Stimulated activated CD8-positive, alpha-beta memory T cell treated with anti-CD3 and anti-CD28 coated beads, Interleukin-12 subunit alpha, Interleukin-12 subunit beta, amount 100 ng/mL, for 1 hour (primary cell): ENCODE measurements around the gene ATP5MC2.
"Not testable (repeated sequence)": the region's sequence is repeated elsewhere in the genome, so short reads cannot be mapped to it uniquely, and the experiment has no call there.

ENCODE experiments used
- DNase-seq: peaks from one replicate; pipeline ENCODE4 v3.0.0-alpha.2; 2020; ENCODE audit warnings: low read depth

ATP5MC2 gene

DNA sequence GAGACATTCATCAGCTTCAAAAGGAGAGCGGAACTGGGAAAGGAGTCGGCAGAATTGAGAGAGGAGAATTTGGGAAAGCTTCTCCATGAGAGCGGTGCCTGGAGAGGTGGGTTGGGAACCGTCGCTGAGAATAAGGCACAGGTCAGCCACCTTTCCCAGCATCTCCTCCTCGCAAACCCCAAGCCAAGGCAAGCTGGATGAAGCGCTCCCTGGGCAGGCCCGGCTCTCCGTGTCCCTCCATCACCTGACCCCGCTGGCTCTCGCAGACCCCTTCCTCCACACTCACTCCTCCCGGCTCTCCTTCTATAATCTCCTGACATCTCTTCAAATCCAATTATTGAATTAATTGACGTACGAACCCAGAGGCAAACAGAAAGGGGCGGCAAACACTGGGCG, 18.9 kb upstream of the ATP5MC2 start:
- no peak for DNase-seq

DNA sequence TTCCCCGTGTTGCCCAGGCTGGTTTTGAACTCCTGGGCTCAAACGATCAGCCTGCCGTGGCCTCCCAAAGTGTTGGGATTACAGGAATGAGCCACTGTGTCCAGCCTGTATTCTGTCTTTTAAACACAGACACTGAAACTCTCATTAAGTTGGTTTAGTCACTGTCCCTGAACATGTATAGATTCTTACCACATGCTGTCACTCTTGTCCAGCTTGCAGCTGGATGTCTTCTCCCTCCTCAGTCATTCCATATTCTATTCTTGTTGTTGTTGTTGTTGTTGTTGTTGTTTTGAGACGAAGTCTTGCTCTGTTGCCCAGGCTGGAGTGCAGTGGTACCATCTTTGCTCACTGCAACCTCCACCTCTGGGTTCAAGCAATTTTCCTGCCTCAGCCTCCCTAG, 12.3 kb upstream of the ATP5MC2 start:
- DNase-seq = no peak

DNA sequence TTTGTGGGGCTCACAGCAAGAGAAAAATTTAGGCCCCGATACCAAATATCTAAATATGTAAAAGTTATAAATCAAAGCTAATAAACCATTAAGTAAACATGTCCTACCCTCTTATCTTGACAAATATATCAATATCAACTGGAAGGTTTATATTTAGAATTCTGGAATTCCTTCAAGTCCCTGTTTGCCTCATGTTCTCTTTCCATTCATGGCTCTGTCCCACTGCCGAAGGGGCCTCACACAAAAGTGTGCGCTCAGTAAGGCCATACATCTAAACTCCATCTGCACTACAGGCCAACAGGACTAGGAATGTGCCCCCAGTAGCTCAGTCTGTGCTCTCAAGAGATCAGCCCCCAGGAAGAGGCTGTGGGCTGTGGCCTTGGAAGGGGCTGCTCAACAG, 10.6 kb upstream of the ATP5MC2 start:
- DNase-seq = no peak

DNA sequence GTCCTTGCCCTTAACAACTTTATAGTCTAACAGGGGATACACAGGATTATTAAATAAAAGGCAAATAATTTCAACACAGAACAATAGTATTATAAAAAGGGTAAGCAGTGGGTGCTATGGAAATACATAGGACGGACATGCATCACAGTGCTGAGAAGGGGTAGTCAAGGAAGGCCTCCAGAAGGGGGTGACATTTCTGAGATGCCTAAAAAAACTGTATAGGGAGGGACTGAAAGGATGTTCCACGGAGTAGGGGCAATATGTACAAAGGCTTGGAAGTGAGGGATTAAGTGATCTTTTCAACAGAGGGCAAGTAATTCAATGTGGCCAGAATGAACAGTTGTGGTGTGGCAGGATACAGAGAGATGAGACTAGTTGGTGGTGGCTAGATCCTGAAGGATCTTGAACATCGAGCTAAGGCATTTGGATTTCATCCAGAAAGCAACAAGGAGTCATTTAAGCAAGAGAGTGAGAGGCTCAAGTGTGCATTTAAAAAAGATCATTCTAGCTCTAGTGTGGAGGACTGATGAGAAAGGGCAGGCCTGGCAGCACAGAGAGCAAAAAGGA, 8.9 kb upstream of the ATP5MC2 start:
- no peak for DNase-seq

DNA sequence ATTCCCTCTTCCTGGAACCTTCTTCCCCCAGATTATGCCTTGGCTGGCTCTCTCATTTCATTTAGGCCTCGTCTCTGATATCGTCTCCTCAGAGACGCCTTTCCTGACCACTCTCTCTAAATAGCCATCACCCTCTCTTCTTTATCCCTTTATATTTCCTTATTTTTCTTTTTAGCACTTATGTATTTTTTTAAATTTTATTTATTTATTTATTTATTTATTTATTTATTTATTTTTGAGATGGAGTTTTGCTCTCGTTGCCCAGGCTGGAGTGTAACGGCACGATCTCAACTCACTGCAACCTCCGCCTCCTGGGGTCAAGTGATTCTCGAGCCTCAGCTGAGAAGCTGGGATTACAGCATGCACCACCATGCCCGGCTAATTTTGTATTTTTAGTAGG, 8.1 kb upstream of the ATP5MC2 start:
- DNase-seq = no peak

DNA sequence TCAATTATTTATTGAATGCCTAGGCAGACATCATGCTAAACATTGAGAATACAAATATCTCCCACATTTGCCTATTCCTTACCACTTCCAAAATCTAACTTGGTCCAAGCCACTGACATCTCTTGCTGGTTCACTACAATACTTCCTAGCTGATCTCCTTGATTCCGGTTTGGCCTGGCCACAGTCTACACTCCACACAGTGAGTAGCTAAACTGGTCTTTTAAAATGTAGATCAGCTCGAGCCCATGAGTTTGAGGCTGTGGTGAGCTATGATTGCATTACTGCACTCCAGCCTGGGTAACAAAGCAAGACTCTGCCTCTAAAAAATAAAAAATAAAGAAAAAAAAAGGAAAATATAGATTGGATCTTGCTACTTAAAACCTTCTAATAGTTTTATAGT, 7.6 kb upstream of the ATP5MC2 start:
- DNase-seq = no peak

DNA sequence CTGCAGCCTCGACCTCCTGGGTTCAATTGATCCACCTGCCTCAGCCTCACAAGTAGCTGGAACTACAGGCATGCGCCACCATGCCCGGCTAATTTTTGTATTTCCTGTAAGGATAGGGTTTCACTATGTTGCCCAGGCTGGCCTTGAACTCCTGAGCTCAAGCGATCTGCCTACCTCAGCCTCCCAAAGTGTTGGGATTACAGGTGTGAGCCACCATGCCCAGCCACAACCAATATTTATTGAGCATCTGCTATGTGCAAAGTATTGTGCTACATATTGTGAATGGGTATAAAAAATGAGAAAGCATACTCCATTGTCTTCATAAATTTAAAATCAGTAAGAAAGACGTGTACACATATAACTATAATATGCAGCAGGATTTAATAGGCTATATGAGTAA, 4.2 kb upstream of the ATP5MC2 start:
- not testable (repeated sequence) for DNase-seq

DNA sequence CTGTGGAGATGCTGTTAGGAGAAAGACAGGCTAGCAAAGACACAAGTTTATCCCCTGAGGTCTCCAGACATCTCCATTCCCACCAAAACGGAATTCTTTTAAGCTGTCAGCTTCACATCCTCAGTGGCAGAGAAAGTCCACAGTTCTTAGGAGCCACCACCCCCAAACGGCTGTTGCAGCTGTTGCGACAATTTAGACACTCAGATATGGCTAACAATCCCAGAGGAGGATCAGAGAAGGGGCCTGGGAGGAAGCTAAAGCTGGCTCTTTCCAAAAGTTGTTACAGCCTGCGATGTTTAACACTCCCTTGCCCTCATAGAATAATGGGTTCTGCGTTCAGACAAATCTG, 1.9 kb upstream of the ATP5MC2 start:
- no peak for DNase-seq

DNA sequence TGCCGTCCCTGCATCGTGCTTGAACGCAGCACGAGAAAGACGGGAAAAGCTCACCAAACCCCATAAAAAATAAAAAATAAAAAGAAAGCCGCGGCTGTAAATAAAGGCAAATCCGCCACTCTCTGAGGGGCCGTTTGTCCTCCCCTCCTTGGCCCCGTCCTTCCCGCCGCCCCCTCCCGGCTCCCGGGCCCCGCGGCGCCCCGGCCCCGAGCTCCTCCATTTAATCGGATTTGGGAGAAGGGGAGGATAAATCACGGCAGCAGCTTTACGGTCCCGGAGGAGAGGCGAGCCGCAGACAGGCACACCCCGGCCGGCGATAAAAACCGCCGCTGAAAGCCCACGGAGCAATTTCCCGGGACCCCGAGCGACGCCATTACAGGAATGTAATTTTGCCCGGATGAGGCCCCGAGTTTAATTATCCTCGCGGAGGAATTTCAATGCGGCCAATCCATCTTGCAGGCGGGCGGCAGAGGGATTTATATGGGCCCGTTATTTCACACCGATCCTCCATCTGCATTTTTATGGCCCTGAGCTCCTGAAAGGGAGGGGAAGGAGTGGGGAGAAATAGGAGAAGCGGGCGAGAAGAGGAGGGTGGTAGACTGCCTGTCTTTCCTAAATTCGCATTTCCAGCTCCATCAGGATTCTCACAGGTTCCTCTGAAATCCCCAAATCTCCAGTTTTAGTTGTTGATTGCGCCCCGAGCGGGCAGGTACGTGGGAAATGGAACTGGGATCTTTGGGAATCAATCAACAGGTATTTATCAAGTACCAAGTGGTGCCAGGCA, 1.3 kb upstream of the ATP5MC2 start:
- DNase-seq = no peak

DNA sequence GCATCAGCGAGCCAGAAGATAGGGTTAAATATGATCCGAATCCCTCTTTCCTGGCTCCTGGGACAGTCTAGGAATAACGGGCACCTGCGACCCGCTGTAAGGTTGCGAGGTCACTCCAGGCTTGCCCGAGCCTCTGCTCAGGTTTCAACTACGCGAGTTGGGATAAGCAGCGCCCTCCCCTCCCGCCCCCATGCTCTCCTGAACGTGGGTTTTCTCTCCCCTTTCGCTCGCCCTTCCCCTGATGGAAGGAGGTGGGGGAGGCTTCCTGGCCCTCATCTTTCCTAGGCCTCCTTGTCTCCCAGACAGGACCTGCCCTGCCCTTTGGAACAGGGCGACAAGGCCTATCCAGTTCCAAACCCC, 753 bp upstream of the ATP5MC2 start:
- no peak for DNase-seq

DNA sequence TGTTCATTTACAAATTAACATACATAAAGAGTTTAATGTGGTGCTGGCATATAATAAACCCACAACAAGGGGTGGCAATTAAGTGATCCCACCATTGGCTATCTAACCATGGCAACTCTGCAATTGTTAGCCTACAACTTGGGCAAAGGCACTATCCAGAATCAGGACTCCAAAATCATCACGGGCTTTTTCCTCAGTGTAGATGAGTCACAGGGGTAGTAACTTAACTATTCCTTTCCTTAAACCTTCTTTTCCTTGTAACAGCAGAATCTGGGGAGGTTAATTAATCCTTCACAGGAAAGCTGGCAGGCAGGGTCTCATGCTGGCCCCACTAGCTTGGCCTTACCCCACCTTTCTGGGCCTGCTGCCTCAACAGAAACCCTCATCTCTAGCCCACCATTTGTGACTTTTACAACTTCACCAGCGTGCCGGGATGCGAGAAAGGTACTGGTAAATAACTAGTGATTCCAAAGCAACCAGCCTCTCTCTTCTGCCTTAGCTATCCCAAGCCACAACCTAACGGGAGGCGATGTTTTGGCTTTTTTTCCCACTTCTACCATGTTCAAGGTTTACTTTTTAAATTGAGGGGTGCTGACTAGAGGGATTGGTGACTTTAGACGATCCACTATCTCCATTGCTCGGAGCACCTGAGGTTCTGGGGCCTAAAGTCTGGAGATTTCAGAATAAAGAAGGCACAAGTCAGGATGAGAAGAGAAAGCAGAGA, 744 bp downstream of the ATP5MC2 start:
- no peak for DNase-seq

DNA sequence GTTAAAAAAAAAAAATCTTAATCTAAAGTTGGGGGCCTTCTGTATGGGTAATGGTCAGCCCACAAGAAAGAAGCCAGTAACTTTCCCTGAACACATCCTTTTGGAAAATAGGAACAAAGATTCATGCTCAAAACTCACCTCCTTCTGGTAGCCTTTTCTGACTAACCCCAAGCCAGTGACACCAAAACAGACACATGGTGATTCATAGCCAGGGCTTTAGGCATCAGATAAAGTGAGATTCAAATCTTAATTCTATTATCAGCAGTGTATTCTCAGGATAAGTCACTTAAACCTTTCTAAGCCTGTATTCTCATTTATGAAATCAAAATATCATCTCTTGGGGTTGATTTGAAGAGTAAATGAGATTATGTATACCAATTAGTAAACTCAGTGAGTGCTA, 4.9 kb downstream of the ATP5MC2 start:
- DNase-seq = no peak

DNA sequence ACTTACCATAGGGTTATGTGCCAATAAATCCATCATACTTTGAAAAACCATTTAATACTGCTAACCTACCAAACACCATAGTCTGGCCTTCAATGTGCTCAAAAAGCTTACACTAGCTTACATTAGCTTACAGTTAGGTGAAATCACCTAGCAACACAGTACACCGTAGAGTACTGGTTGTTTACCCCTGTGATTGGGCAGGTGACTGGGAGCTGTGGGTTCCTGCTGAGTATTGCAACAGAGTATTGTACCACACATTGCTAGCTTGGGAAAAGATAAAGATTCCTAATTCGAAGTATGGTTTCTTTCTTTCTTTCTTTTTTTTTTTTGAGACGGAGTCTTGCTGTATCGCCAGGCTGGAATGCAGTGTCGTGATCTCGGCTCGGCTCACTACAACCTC, 5.6 kb downstream of the ATP5MC2 start:
- DNase-seq = no peak

DNA sequence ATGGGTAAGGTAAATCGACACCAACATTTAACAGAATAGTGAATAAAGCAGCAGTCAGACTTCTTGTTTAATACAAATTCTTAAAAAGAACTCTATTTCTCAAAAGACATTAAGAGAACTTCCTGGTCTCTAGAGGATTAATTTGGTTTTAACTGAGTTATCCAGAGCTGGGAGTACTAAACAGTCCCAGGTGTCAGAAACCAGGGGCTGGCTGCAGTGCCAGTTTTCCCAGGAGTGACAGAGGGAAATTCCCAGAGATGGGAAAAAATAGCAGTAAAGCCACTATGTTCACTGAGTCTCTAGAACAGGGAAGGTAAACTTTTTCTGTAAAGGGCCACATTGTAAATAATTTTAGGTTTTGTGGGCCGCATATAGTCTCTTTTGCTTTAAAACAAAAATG, 8.8 kb downstream of the ATP5MC2 start:
- no peak for DNase-seq

DNA sequence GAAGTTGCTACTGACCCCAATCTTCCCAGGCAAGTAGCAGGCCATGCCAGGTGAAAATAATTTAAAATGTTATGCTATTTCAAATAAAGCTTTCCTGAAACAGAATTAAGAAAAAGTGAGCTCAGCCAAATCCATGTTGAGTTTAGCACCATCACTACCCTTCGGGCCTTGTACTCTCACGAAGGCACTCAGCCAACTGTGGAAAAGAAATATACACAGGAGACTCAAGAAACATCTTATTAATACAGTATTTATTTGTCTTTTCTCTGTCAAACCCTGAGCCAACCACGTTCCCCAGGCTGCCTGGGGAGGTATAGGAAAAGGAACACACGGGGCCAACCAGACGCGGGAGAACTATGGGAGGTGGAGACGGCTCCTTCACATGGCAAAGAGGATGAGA, 10.9 kb downstream of the ATP5MC2 start:
- DNase-seq = no peak

DNA sequence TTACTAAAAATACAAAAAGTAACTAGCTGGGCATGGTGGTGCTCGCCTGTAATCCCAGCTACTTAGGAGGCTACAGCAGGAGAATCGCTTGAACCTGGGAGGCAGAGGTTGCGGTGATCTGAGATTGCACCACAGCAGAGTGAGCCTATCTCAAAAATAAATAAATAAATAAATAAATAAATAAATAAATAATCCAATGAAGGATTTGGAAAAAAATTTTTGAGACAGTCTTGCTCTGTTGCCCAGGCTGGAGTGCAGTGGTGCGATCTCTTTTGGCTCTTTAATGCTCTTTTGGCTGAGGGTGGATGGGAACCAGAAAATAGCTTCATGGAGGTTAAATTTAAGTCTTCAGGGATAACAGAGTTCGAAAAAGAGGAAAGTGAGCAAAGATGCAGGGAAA, 11.7 kb downstream of the ATP5MC2 start:
- DNase-seq = no peak

DNA sequence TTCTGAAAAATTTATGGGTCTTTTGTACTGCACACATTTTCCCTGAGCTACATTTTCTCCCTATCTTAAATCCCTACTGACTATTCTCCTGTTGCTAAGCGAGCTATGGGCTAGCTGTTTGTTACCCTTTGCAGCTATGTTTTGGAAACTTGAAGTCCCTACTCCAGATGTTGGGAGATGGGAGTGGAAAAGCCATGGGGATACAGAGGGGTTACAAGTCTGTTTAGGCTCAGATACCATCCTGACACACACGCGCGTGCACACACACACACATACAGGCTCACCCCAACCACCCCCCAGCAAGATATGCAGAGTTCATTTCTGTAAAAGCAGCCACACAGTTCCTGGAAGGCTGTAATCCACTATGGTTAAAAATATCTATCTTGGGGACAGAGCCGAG, 15.8 kb downstream of the ATP5MC2 start:
- DNase-seq = no peak

DNA sequence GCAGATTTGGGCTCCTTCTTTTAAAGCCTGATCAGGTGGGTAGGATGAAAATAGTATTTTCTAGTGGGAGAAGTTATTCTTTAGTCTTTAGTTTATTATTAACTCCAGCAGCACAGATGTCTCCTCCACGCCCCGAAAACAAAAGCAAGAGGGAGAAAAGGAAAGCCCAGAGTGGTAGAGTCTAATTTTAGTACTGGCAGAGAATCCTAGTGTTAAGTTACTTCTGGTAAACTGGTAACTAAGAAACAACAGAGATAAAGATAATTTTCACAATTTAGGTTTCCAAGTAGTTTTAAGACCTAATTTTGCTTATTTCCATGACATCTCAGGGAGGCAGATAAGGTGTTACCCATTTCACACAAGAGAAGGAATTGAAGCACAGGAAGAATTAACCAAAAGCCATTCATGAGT, 16.3 kb downstream of the ATP5MC2 start:
- DNase-seq = no peak

DNA sequence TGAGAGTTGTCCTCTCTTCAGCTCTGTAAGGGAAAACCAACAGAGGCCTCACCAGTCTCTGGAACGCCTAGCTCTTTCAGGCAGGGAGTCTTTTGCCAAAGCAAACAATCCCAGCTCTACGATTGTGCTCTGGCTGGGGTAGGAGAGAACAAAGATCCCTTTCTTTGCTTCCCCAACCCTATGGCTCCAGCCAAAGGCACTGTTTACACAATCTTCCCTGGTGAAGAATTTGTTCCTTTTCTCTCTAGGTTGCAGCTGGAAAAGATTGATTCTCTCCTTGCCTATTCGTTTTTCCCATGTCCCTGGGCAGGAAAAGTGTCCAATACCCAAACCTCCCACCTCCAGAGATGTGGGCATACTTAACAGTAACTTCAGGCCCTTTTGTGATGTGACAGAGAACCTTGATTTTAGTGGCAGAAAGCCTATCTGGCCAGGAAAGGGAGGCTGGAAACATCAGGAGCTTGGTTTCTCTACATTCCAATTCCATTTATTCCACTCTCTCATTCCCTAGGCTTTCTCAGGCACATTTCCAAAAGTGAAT, 16.8 kb downstream of the ATP5MC2 start:
- DNase-seq = no peak

DNA sequence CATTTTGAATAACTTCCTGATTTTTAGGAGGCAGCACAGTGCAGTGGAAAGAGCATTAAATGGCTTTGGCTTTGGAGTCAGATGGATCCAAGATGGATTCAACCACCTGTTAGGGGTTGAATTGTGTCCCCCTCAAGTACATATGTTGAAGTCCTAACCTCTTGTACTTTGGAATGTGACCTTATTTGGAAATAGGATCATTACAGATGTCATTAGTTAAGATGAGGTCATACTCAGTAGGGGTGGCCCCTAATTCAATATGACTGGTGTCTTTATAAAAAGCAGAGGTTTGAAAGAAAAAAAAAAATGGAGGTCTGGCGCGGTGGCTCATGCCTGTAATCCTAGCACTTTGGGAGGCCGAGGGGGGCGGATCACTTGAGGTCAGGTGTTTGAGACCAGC, 18.8 kb downstream of the ATP5MC2 start:
- DNase-seq = no peak

DNA sequence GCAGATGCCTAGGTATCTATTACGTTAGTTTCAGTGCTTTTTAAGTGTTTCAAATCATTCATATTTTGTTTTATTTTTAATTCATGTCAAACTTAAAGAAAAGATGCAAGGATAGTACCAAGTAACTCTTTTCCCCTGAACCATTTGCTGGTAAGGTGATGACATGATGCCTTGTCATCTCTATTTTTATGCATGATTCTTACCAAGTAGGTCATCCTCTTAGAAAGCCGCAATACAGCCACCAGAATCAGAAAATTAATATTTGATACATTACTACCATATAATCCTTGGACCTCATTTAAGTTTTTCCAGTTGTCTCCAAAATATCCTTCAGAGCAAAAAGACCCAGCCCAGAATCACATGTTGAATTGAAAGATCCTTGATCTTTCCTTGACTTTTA, 22.3 kb downstream of the ATP5MC2 start:
- DNase-seq = no peak

DNA sequence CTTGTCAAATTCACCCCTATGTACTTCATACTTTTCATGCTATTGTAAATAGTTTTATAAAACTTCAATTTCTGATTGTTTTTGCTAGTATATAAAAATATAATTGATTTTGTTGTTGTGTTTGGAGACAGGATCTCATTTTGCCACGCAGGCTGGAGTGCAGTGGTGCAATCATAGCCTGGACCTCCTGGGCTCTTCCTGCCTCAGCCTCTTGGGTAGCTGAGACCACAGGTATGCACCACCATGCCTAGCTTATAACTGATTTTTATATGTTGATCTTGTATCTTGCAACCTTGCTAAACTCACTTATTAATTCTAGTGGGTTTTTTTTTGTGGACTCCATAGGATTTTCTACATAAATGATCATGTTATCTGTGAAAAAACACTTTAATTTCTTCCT, 23.5 kb downstream of the ATP5MC2 start:
- no peak for DNase-seq

DNA sequence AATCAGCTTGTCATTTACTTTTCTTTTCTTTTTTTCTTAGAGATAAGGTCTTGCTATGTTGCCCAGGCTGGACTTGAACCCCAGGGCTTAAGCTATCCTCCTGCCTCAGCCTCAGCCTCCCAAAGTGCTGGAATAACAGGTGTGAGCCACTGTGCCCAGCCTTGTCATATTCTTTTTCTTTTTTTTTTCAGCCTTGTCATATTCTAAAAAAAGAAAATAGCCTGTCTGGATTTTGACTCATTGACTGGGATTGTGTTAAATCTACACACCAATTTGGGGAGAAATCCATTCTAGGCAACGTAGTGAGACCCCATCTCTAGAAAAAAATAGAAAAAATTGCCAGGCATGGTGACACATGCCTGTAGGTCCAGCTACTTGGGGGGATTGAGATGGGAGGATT, 24.1 kb downstream of the ATP5MC2 start:
- no peak for DNase-seq
